EL (cell line): ENCODE measurements around the gene OCIAD2.
"Not testable (repeated sequence)": the region's sequence is repeated elsewhere in the genome, so short reads cannot be mapped to it uniquely, and the experiment has no call there.

Experiments
- DNase-seq: peaks from one replicate; pipeline ENCODE4 v3.0.0-alpha.2; 2016

OCIAD2 gene

DNA sequence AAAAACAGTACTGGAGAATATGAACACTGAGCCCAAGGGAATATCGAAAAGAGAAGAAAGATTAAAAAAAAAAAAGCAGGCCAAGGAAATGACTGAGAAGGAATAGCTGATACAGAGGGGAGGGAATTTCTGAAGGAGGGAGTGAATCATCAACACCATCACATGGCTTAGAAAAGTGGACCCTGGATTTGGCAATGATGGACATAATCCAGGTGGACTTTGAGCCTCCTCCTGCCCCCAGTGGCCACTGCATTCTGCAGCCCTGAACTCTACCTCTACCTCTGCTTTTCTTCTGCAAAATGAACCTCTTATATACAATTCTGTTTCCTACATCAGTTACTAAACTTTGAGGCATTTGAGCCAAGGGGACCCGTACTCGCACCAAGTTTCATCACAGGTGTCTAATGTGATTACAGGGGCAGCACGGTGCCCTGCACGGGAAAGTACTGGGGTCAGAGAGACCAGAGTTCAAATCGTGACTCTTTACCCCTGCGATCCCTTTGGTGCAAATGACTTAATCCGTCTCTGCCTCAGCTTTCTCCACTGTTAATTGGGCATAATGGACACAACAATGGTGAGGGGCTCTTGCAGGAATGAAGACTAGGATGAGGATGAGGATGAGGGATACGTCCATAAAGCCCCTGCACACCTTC, 1.1 kb downstream of the OCIAD2 start:
- peak; percentile 49 for DNase-seq

DNA sequence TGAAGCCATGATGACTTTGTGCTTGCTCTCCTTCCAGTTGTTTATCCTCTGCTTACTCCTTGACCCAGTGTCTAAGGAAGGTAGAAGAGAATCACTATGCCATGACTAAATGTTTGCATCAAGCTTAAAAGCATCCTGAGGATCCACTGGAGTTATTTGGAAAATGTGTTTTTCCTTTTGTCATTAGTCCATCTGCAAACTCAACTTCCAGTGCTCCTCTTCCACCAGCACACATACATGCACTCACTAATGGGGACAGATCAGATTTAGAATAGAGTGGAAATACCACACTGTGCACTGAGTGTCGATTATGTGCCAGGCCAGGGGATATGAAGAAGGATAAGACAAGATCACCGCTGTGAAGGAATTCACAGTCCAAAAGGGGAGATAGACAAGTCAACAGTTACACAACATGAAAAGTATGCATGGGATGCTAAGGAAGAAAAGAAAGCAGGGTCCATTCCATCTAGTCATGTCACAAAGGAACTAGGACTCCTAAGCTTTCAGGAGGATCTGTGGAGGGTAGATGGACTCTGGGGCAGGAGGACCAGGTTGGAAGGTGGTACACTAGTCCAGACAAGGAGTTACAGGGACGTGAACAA, 1.9 kb downstream of the OCIAD2 start:
- DNase-seq: peak; percentile 53

DNA sequence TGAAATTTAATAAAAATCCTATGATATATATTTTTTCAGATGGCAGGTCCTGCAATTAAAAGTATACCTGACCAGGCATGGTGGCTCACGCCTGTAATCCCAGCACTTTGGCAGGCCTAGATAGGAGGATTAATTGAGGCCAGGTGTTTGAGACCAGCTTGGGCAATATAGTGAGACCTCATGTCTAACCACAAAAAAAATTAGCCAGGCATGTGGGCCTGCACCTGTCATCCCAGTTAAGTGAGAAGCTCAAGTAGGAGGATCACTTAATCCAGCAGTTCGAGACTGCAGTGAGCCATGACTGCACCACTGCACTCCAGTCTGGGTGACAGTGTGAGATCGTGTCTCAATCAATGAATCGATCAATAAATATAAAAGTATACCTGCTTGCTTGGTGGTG, 2.5 kb downstream of the OCIAD2 start:
- DNase-seq: no peak

DNA sequence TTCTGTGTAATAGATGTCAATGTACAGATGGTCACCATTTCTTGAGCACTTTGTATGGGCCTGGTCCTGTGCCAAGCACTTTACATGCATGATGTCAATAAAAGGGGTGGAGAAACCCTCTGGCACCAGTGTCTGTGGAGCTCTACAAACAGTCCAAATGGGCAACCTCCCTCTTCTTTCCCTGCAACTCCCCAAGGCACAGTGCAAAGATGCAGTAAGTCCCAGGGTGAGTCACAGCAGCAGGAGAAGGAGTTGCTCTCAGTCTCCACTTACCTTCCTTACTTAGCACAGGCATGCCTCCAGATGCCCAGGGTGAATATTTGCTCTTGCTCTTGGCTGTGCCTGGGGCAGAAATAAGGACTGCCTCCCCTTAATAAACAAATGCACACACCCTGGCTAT, 4.3 kb downstream of the OCIAD2 start:
- peak; percentile 47 for DNase-seq

DNA sequence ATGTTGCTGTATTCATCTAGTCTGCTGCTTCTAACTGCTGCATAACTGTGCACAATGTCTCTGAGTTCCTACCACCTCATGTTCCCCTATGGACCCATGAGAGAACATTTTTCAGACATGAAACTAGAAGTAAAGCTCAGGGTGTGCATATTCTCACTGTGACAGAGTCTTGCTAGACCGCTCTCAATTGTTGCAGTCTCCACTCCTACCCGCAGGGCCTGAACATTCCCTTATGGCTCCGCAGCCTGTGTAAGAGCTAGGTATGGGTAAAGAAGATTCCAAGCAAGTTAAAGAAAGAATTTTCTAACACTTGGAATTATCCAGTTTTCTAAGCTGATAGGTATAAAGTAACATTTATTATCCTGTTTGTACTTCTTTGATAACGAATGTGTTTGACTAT, 5.4 kb downstream of the OCIAD2 start:
- DNase-seq: no peak

DNA sequence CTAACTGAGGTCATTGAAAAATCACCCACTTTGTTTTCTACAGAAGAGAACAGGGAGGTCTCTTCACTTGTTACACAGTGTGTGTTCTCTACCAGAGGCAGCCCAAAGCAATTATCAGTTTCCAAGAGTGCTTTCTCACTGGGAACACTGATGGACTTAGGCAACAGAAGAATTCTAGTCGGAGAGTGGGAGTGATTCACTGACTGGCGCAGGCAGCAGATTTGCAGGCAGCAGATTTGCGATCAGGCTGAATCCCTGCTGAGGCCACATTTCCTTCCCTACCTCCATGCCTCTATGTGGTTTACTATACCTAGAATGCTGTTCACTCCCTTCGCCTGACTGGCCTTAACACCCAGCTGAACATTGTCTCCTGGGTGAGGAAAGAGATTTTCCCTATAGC, 6.6 kb downstream of the OCIAD2 start:
- no peak for DNase-seq

DNA sequence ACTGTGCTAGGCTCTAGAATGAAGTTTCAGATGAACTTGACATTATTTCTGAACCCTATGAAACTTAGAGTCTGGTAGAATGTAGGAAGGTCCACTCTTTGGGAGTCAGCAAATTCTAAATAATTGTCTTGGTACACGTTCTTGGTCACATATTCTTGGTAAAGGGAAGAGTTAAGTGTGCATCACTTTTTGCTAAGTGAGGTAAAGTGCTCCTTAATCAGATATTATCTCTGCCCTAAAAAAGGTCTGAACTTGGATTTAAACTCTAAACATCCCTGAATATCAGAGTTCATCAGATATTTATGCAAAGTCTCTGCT, 7.2 kb downstream of the OCIAD2 start:
- no peak for DNase-seq

DNA sequence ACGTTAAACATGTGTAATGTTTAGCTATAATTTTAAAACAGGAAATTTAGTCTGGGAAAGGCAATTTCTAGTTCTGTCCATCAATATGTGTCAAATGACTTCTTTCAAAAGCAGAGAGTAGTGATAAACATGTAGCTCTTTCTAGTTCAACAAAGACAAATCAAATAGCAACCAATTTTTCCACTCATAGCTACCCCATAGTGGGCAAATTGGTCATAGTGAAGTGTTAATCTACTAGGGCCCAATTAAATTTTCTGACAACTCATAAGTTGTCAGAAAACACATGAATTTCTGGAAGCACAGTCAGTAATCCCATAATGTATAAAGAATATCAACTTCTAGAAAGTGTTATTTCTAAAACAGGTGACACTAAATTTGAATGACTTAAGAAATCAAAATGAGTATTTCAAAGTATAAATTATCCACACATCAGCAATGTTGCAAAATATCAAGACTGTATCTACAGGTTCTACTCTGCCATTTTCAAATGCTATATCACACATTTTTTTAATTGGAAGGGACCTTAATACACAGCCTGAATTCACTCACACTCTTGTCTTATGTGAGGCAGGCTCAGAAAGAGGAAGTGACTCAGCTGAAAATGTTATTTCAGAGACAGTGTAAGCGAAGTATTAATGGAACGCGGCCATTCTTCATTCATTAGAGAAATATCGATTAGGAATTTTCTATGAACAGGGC, 7.7 kb downstream of the OCIAD2 start:
- no peak for DNase-seq

DNA sequence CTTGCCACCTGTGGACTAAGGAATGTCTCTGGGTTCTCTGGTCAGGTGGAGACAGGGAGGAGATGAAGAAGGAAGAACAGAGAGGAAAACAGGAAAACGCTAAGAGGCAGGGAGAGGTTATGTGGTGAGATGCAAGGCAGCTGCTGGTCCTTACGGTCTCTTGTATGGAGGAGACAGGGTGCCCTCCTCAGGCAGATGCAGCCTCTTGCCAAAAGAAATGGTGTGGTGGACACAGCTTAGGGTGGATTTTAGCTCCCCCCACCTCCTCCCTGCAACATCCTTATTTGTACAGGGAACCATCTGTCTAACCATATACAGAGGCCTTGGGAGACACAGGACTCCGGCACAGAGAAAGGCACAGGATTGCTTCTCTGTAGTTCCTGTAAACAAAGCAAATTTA, 9.7 kb downstream of the OCIAD2 start:
- no peak for DNase-seq

DNA sequence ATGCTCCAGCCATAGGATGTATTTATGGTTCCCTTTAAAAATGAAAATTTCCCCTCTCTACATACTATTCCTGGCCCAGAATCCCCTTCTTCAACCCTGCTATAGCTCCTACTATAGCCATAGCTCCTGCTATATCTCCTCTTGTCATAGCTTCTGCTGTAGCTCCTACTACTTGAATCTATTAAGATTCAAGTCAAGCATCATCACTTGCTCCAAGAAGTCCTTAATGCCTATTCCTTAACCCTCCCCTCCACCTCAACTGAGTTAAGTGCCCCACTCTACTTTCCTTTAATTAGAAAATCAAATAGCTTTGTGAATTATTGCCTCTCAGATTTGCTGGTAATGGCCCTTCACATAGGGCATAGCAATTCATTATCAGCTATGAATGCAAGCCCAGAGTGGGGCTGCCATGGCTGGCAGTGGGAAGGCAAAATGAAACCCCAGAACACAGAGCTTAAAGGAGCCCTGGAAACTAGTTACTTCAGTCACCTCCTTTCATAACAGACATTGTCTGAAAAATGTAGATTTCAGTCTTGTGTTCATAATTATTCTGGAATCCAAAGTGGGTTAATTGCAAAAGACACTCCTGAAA, 15.4 kb downstream of the OCIAD2 start:
- no peak for DNase-seq

DNA sequence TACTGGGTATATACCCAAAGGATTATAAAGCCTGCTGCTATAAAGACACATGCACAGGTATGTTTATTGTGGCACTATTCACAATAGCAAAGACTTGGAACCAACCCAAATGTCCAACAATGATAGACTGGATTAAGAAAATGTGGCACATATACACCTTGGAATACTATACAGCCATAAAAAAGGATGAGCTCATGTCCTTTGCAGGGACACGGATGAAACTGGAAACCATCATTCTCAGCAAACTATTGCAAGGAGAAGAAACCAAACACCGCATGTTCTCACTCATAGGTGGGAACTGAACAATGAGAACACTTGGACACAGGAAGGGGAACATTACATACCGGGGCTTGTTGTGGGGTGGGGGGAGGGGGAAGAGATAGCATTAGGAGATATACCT, 16.8 kb downstream of the OCIAD2 start:
- not testable (repeated sequence) for DNase-seq

DNA sequence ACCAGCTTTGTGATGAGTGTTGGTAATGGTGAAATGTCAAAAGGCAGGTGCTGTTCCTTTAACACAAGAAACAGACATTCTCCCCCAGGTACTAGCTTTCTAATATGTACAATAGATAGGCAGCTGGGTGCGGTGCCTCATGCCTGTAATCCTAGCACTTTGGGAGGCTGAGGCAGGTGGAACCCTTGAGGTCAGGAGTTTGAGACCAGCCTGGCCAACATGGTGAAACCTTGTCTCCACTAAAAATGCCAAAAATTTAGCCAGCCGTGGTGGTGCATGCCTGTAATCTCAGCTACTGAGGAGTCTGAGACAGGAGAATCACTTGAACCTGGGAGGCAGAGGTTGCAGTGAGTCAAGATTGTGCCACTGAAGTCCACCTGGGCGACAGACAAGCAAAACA, 24.9 kb downstream of the OCIAD2 start:
- not testable (repeated sequence) for DNase-seq

DNA sequence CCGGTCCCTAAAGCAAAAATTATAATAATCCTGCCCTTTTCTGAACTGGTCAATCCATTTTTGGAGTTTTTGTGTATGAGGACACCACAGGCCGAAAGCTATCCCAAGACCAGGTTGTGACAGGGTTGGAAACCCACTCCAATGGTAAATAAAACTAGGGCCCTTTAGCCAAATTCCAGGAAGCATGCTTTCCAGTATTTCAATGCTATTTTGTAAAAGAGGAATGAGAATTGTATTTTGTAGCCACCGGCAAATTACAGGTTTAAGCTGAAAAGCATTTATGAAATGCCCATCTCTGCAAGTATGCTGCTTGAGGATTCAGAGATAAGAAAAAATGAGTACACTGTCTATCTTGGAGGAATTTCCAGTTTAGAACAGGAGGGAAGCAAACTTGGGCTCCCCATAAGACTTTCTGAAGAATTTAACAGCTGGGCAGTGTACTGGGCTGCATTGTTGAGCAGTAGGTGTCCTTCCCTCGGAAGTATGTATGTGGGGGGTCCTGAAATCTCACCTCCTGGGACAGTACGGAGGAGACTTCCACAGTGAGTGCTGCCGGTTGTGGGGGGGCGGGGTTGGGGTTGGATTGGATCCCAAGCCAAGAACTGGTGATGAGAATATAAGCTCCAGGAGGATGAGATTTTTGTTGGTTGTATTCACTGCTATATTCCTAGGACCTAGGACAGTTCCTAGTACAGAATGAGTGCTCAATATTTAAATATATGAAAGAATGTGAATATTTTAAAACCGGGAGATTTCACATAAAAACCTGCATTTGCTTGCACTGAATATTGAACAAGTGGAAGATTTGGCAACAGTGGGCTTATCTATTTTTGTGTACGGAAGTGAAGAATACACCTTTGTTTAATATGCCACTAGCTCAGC, 26.8 kb downstream of the OCIAD2 start:
- no peak for DNase-seq

DNA sequence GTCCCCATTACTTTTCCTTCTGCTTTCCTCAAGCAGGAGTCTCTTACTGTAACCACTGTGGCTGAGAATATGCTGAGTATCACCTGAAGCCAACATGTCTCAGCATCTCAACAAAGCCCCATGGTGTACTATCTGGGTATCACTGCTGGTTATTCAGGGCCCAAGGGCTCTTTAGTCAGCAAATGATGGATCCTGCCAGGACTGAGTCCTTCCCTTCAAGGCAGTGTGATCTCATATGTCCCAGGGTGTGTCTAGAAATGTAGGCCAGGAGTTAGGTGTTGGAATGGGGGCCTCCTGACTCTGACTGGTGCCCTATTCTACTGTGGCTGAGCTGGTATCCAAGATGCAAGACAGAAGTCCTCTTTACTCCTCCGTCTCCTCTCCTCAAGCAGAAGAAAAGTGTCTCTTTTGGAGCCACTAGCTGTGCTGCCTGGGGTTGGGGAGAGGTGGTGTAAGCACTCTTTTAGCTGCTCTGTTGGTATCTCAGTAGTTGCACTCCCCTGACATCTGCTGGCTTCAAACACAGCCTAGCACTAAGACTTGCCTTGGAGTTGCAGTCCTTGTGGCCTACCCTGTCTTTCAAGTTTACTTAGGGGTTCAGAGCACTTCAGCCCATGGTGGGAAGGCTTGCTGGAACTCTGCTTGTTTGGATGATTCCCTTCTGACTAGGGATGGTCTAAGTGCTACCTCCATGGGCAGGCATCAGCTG, 28.6 kb downstream of the OCIAD2 start:
- no peak for DNase-seq

DNA sequence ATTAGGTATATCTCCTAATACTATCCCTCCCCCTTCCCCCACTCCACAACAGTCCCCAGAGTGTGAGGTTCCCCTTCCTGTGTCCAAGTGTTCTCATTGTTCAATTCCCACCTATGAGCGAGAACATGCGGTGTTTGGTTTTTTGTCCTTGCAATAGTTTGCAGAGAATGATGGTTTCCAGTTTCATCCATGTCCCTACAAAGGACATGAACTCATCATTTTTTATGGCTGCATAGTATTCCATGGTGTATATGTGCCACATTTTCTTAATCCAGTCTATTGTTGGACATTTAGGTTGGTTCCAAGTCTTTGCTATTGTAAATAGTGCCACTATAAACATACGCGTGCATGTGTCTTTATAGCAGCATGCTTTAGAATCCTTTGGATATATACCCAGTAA, 41.9 kb downstream of the OCIAD2 start:
- not testable (repeated sequence) for DNase-seq

DNA sequence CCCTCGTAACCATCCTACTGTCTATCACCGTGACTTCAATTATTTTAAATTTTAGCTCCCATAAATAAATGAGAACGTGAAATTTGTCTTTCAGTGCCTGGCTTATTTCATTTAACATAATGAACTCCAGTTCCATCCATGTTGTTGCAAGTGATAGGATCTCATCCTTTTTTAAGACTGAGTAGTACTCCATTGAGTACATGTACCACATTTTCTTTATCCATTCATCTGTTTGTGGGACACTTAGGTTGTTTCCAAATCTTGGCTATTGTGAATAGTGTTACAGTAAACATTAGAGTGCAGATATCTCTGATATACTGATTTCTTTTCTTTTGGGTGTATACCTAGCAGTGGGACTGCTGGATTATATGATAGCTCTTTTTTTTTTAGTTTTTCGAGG, 42.8 kb downstream of the OCIAD2 start:
- DNase-seq: no peak

DNA sequence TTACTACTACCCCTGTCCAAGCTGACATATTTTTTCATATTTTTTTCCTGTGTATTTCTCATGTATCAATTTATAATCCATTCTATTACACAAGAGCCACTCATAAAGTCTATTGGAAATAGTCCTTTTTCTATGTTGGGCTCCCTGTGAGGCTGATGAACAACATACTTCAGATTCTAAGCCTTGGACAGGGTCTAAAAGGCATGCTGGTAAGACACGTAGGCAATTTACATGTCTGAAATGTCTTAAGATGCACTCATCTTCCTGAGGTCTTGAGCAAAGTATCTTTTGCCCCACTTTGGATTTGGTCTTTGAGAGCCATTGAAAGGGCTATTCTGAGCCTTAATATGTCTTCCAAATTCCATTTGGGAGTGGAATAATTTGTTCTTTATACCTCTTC, 43.9 kb downstream of the OCIAD2 start:
- DNase-seq: no peak

DNA sequence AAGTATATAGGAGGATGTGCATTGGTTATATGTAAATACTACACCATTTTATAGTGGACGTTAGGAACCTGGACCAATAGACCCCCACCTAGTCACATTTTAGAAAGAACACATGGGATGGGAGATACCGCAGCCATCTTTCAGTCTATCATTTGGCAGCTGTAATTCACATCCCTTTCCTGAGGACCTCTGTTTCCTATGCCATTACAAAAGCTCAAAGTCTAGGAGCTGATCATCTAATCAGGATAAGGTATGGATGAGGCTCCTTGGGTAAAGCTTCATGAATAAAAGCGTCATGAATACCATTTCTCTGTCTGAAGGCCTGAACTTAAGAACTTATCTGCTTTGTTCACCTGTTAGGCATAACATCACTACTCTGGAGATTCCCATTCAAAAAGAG, 44.5 kb downstream of the OCIAD2 start:
- no peak for DNase-seq

DNA sequence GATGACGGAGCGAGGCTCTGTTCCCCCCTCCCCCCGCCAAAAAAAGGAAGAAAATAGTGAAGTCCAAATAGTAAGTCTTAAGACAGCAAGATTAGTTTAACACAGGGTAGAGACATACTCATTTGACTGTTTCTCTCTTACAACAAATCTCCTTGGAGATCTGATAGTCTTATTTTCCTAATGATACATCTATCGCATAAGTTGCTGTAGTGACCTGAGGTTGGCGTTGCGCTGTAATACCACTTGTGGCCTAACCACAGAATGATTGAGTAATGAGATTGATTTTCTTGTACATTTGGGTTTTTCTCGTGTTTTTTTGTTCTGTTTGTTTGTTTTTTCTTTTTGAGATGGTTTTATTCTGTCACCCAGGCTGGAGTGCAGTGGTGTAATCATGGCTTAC, 48.4 kb downstream of the OCIAD2 start:
- no peak for DNase-seq

DNA sequence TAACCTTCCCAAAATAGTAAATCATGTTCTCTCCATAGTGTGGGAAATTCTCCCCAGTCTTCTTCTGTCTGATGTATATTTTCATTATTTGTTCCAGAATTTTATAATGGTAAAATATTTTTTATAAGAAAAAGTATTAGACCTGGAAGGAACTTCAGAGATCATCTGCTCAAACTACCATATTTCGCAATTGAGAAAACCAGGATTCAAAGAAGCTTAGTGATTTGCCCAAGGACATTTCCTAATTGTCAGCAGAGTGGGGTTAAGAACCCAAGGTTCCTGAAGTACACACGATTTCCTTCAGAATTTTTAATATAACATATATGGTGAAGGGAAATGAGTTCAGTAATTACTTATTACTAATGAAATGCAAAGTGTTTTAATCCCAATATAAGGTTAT, 51.6 kb downstream of the OCIAD2 start:
- DNase-seq: no peak

DNA sequence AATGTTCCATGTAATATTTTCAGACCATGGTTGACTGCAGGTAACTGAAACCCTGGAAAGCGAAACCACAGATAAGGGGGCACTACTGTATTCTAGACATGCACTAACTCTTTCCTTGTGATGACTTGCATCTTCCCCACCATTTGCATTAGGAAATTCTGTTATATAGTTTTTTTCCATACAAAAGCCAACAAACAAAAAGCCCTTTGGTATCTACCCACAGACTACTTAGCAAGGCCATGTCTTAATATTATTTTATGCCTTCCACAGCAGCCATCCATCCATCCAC, 52.2 kb downstream of the OCIAD2 start:
- DNase-seq: no peak

DNA sequence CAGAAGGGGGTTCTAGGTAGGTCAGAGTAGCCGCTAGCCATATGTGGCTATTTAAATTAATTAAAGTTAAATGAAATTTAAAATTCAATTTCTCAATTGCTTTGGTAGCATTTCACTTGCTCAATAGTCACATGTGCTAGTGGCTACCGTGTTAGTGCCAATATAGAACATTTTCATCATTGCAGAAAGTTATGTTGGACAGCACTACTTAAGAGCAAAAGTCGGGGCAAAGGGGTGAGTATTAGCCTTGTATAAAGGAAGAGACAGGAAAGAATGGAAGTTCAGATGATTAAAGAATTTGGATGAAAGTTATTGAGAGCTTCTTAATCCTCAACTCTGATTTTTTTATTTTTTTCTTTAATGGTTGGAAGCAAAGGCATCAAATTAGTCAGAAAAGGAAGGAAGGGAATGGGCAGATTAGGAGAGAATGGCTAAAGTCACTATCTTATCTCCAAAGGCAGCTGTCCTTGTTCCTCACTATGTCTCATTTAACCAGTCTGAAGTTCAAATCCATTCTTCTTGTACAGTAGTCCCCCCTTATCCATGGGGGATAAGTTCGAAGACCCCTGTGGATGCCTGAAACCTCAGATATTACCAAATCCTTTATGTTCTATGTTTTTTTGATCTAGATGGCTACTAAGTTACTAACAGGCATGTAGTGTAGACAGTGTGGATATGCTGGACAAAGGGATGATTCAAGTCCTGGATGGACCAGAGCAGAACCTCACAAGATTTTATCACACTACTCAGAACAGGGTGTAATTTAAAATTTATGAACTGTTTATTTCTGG, 52.8 kb downstream of the OCIAD2 start:
- no peak for DNase-seq
